Trophoblast cell (in vitro differentiated cells and primary cell): Measurements from ENCODE around the gene ASS1.

Experiments used
- DNase-seq, 2 donors: peaks; one replicate each; pipeline ENCODE4 v3.0.0-alpha.2; 2016
- H2AFZ ChIP-seq: 2 replicates; pipeline ENCODE4 v1.6.1; 2013; ENCODE audit warnings: low read length, moderate library complexity, mild to moderate bottlenecking; ENCODE audit not compliant: insufficient read depth, poor library complexity
- H2AK5ac ChIP-seq: 2 replicates; pipeline ENCODE4 v1.6.1; 2013; ENCODE audit warnings: mild to moderate bottlenecking, low read length
- H2BK120ac ChIP-seq: 2 replicates; pipeline ENCODE4 v1.6.1; 2013; ENCODE audit warnings: low read length, mild to moderate bottlenecking, moderate library complexity; ENCODE audit not compliant: insufficient read depth, poor library complexity
- H2BK12ac ChIP-seq: 2 replicates; pipeline ENCODE4 v1.6.1; 2013; ENCODE audit warnings: mild to moderate bottlenecking, low read length, moderate library complexity
- H2BK5ac ChIP-seq: 2 replicates; pipeline ENCODE4 v1.6.1; 2013; ENCODE audit warnings: low read length, low read depth, moderate library complexity, mild to moderate bottlenecking; ENCODE audit not compliant: poor library complexity
- H3K14ac ChIP-seq: 2 replicates; pipeline ENCODE4 v1.6.1; 2013; ENCODE audit warnings: mild to moderate bottlenecking, low read length
- H3K18ac ChIP-seq: 2 replicates; pipeline ENCODE4 v1.6.1; 2013; ENCODE audit warnings: mild to moderate bottlenecking, low read length
- H3K23ac ChIP-seq: 2 replicates; pipeline ENCODE4 v1.6.1; 2013; ENCODE audit warnings: low read length
- H3K27ac ChIP-seq: 2 replicates; pipeline ENCODE4 v1.5.1; 2013; ENCODE audit warnings: low read depth, mild to moderate bottlenecking, inconsistent platforms, low read length, moderate library complexity
- H3K27me3 ChIP-seq: 2 replicates; pipeline ENCODE4 v1.6.1; 2013; ENCODE audit warnings: inconsistent platforms, mild to moderate bottlenecking, low read length, moderate library complexity; ENCODE audit not compliant: insufficient read depth
- H3K36me3 ChIP-seq, 2 experiments: 1 replicate in 1 of 2; 2 replicates in 1 of 2; pipeline ENCODE4 v1.6.1; 2013; ENCODE audit warnings: low read length in 2 of 2, mild to moderate bottlenecking in 2 of 2, moderate library complexity in 1 of 2; ENCODE audit not compliant: insufficient read depth in 2 of 2, control insufficient read depth in 1 of 2
- H3K4ac ChIP-seq: 2 replicates; pipeline ENCODE4 v1.6.1; 2013; ENCODE audit warnings: low read depth, mild to moderate bottlenecking, low read length, moderate library complexity
- H3K4me1 ChIP-seq, 2 experiments: 1 replicate in 1 of 2; 2 replicates in 1 of 2; pipeline ENCODE4 v1.6.1; 2013; ENCODE audit warnings: low read length in 2 of 2, mild to moderate bottlenecking in 2 of 2, moderate library complexity in 1 of 2; ENCODE audit not compliant: insufficient read depth in 2 of 2, control insufficient read depth in 1 of 2
- H3K4me2 ChIP-seq: 2 replicates; pipeline ENCODE4 v1.6.1; 2013; ENCODE audit warnings: inconsistent platforms, mild to moderate bottlenecking, low read length, moderate library complexity
- H3K4me3 ChIP-seq: 2 replicates; pipeline ENCODE4 v1.5.1; 2013; ENCODE audit warnings: mild to moderate bottlenecking, low read depth, low read length, inconsistent platforms
- H3K79me1 ChIP-seq: one replicate; pipeline ENCODE4 v1.6.1; 2013; ENCODE audit warnings: low read length
- H3K79me2 ChIP-seq: 2 replicates; pipeline ENCODE4 v1.6.1; 2013; ENCODE audit warnings: low read length, mild to moderate bottlenecking; ENCODE audit not compliant: control insufficient read depth, insufficient read depth, poor library complexity
- H3K9ac ChIP-seq: 2 replicates; pipeline ENCODE4 v1.6.1; 2013; ENCODE audit warnings: mild to moderate bottlenecking, low read length
- H3K9me3 ChIP-seq: 2 replicates; pipeline ENCODE4 v1.6.1; 2013; ENCODE audit warnings: low read depth, mild to moderate bottlenecking, control low read depth, inconsistent platforms, low read length; ENCODE audit not compliant: insufficient read depth
- H4K12ac ChIP-seq: 2 replicates; pipeline ENCODE4 v1.6.1; 2013; ENCODE audit warnings: low read depth, mild to moderate bottlenecking, low read length, moderate library complexity
- H4K8ac ChIP-seq: 2 replicates; pipeline ENCODE4 v1.6.1; 2013; ENCODE audit warnings: low read depth, mild to moderate bottlenecking, low read length, moderate library complexity
- H4K91ac ChIP-seq: one replicate; pipeline ENCODE4 v1.6.1; 2013; ENCODE audit warnings: low read depth, mild to moderate bottlenecking, low read length, moderate library complexity
- WGBS: extraction: QIAGEN DNeasy Blood & Tissue Kit; methylation state at CpG from one replicate; pipeline ENCODE4 v1.1.7; 2013; ENCODE audit warnings: missing lambda C conversion rate; ENCODE audit not compliant: insufficient read length, insufficient coverage; ENCODE audit errors: extremely low coverage; 5-methylcytosine and 5-hydroxymethylcytosine counted together

The ASS1 gene

GRCh38 chr9:130543368-130543767 is 98.6 kb downstream of the ASS1 start:
- Histone ChIP-seq H2AFZ (no peak overlapping the region), H3K18ac (no peak overlapping the region), H3K4me2 (no peak overlapping the region), H3K36me3 (no peaks in the 10 kb centered on the region), H4K91ac (no peak overlapping the region), H3K14ac (no peak overlapping the region), H4K12ac (no peak overlapping the region), H3K9me3 (peaks cover 3% of the 10 kb centered on the region), H3K4ac (no peak overlapping the region), H2AK5ac (no peak overlapping the region), H3K4me3 (no peak overlapping the region), H3K27me3 (no peaks in the 10 kb centered on the region), H2BK120ac (no peak overlapping the region), H3K23ac (no peak overlapping the region), H3K79me2 (no peaks in the 10 kb centered on the region), H3K27ac (no peak overlapping the region), H3K79me1 (no peaks in the 10 kb centered on the region), H2BK5ac (no peak overlapping the region), H3K9ac (no peak overlapping the region), H3K4me1 (no peaks in the 10 kb centered on the region), H2BK12ac (no peak overlapping the region), H4K8ac (no peak overlapping the region)
- DNase-seq: no peak
- WGBS: no CpG with 5 or more reads among the region's 8 CpGs

- WGBS: no CpG with 5 or more reads among the region's 6 CpGs
- no peaks in the 10 kb centered on the region for H3K79me1 ChIP-seq
- no peaks in the 10 kb centered on the region for H3K36me3 ChIP-seq
- no peak overlapping the region for H3K4me2 ChIP-seq
- H2BK5ac ChIP-seq: no peak overlapping the region
- no peaks in the 10 kb centered on the region for H3K79me2 ChIP-seq
- DNase-seq: no peak
- H3K4ac ChIP-seq: no peak overlapping the region
- no peak overlapping the region for H2AK5ac ChIP-seq
- H3K27ac ChIP-seq: no peak overlapping the region
- no peak overlapping the region for H2BK120ac ChIP-seq
- no peak overlapping the region for H3K9ac ChIP-seq
- no peak overlapping the region for H3K14ac ChIP-seq
- peaks cover 3% of the 10 kb centered on the region for H3K9me3 ChIP-seq
- H3K4me3 ChIP-seq: no peak overlapping the region
- H4K8ac ChIP-seq: no peak overlapping the region
- H3K23ac ChIP-seq: no peak overlapping the region
- no peaks in the 10 kb centered on the region for H3K4me1 ChIP-seq
- no peak overlapping the region for H2BK12ac ChIP-seq
- no peak overlapping the region for H4K12ac ChIP-seq
- H4K91ac ChIP-seq: no peak overlapping the region
- H3K27me3 ChIP-seq: no peaks in the 10 kb centered on the region
- no peak overlapping the region for H2AFZ ChIP-seq
- no peak overlapping the region for H3K18ac ChIP-seq
Measured at GRCh38 chr9:130543859-130544258, 99.1 kb downstream of the ASS1 start.

GRCh38 chr9:130544364-130544763 is 99.6 kb downstream of the ASS1 start:
- WGBS: no CpG with 5 or more reads among the region's 9 CpGs

GRCh38 chr9:130548103-130548502 is 103.3 kb downstream of the ASS1 start:
- no peak overlapping the region for H3K9ac ChIP-seq
- H2AK5ac ChIP-seq: no peak overlapping the region
- no CpG with 5 or more reads among the region's 6 CpGs for WGBS
- no peak overlapping the region for H2BK120ac ChIP-seq
- DNase-seq: no peak
- no peaks in the 10 kb centered on the region for H3K79me1 ChIP-seq
- no peak overlapping the region for H4K91ac ChIP-seq
- no peaks in the 10 kb centered on the region for H3K36me3 ChIP-seq
- no peak overlapping the region for H3K4me2 ChIP-seq
- H3K18ac ChIP-seq: no peak overlapping the region
- H3K23ac ChIP-seq: no peak overlapping the region
- H3K4ac ChIP-seq: no peak overlapping the region
- no peak overlapping the region for H3K14ac ChIP-seq
- H2BK5ac ChIP-seq: no peak overlapping the region
- H3K4me3 ChIP-seq: no peak overlapping the region
- H4K12ac ChIP-seq: no peak overlapping the region
- no peak overlapping the region for H4K8ac ChIP-seq
- H3K27ac ChIP-seq: no peak overlapping the region
- H3K4me1 ChIP-seq: no peaks in the 10 kb centered on the region
- no peak overlapping the region for H2BK12ac ChIP-seq
- H3K9me3 ChIP-seq: peaks cover 2% of the 10 kb centered on the region
- H3K27me3 ChIP-seq: no peaks in the 10 kb centered on the region
- H3K79me2 ChIP-seq: no peaks in the 10 kb centered on the region
- no peak overlapping the region for H2AFZ ChIP-seq

More at GRCh38 chr9:130544364-130544763, 99.6 kb downstream of the ASS1 start:
- Histone ChIP-seq H2AK5ac (no peak overlapping the region), H3K79me2 (no peaks in the 10 kb centered on the region), H2BK5ac (no peak overlapping the region), H3K4ac (no peak overlapping the region), H3K36me3 (no peaks in the 10 kb centered on the region), H3K14ac (no peak overlapping the region), H3K27ac (no peak overlapping the region), H3K4me1 (no peaks in the 10 kb centered on the region), H3K23ac (no peak overlapping the region), H3K79me1 (no peaks in the 10 kb centered on the region), H3K27me3 (no peaks in the 10 kb centered on the region), H2AFZ (no peak overlapping the region), H4K91ac (no peak overlapping the region), H3K4me2 (no peak overlapping the region), H2BK120ac (no peak overlapping the region), H2BK12ac (no peak overlapping the region), H3K9me3 (peaks cover 5% of the 10 kb centered on the region), H4K8ac (no peak overlapping the region), H3K9ac (no peak overlapping the region), H4K12ac (no peak overlapping the region), H3K4me3 (no peak overlapping the region), H3K18ac (no peak overlapping the region)
- DNase-seq: no peak
